HEK293 (cell line): Measurements from ENCODE around the gene CDCA8.
"Not testable (repeated sequence)": the region's sequence is repeated elsewhere in the genome, so short reads cannot be mapped to it uniquely, and the experiment has no call there.

Experiments
- CTCF ChIA-PET: fragments of 350-600 bp; formaldehyde crosslinking; extraction: SDS; loops from one replicate; lab custom pipeline; 2021; ENCODE audit warnings: antibody characterized with exemption; lab: Yijun Ruan, JAX
- POLR2A ChIA-PET: fragments of 300-600 bp; formaldehyde crosslinking; extraction: SDS; loops from one replicate; lab custom pipeline; 2020; ENCODE audit warnings: antibody characterized with exemption, inconsistent platforms; lab: Yijun Ruan, JAX
- H3K27ac ChIP-seq: fragments of 200-500 bp; sonication (Bioruptor generic); 2 replicates; pipeline ENCODE4 v1.5.1; 2014; ENCODE audit warnings: low read depth, low read length, control low read depth, inconsistent platforms; ENCODE audit errors: extremely low read depth
- H3K36me3 ChIP-seq, 2 experiments: fragments of 200-500 bp in 1 of 2; sonication (Bioruptor generic) in 1 of 2; 1 replicate in 1 of 2; 2 replicates in 1 of 2; pipeline ENCODE4 v1.5.1; 2014 to 2017; ENCODE audit warnings: inconsistent platforms in 2 of 2, low read length in 2 of 2; ENCODE audit not compliant: control insufficient read depth in 2 of 2, insufficient read depth in 1 of 2
- H3K4me1 ChIP-seq: fragments of 200-500 bp; sonication (Bioruptor generic); 2 replicates; pipeline ENCODE4 v1.5.1; 2014; ENCODE audit warnings: mild to moderate bottlenecking, low read length, inconsistent platforms; ENCODE audit not compliant: control insufficient read depth, insufficient read depth
- H3K4me3 ChIP-seq: 2 replicates; pipeline ENCODE4 v1.5.1; 2011; ENCODE audit warnings: low read depth, mild to moderate bottlenecking, control low read depth, low read length, moderate library complexity
- H3K9me3 ChIP-seq: fragments of 200-500 bp; sonication (Bioruptor generic); 2 replicates; pipeline ENCODE4 v1.5.1; 2014; ENCODE audit warnings: low read depth, low read length, inconsistent platforms; ENCODE audit not compliant: control insufficient read depth, insufficient read depth
- FEZF1 ChIP-seq: fragments of 450-650 bp; formaldehyde crosslinking; IDR thresholded peaks from 2 replicates; pipeline ENCODE4 v1.5.1; 2016; ENCODE audit warnings: missing biosample characterization, missing genetic modification characterization
- GLI4 ChIP-seq: fragments of 450-650 bp; formaldehyde crosslinking; IDR thresholded peaks from 2 replicates; pipeline ENCODE4 v1.5.1; 2016; ENCODE audit warnings: missing biosample characterization, missing genetic modification characterization
- KLF10 ChIP-seq: fragments of 450-650 bp; IDR thresholded peaks from 2 replicates; pipeline ENCODE4 v1.5.1; 2018; ENCODE audit warnings: missing biosample characterization, mild to moderate bottlenecking, missing genetic modification characterization
- MZF1 ChIP-seq: fragments of 450-650 bp; formaldehyde crosslinking; IDR thresholded peaks from 2 replicates; pipeline ENCODE4 v1.5.1; 2017; ENCODE audit warnings: missing biosample characterization, missing genetic modification characterization, borderline replicate concordance
- TRIM28 ChIP-seq: IDR thresholded peaks from 2 replicates; pipeline ENCODE4 v1.6.1; 2011; ENCODE audit warnings: low read length, control low read depth, borderline replicate concordance
- ZBTB20 ChIP-seq: fragments of 450-650 bp; formaldehyde crosslinking; IDR thresholded peaks from 2 replicates; pipeline ENCODE4 v1.5.1; 2016; ENCODE audit warnings: missing biosample characterization, missing genetic modification characterization
- ZFHX2 ChIP-seq: fragments of 450-650 bp; formaldehyde crosslinking; conservative IDR thresholded peaks from 2 replicates; pipeline ENCODE4 v1.5.1; 2016; ENCODE audit warnings: missing biosample characterization, missing genetic modification characterization
- ZNF184 ChIP-seq: fragments of 450-650 bp; IDR thresholded peaks from 2 replicates; pipeline ENCODE4 v1.5.1; 2018; ENCODE audit warnings: missing biosample characterization, mild to moderate bottlenecking, missing genetic modification characterization
- ZNF324 ChIP-seq: fragments of 450-650 bp; formaldehyde crosslinking; IDR thresholded peaks from 2 replicates; pipeline ENCODE4 v1.5.1; 2016; ENCODE audit warnings: missing biosample characterization, missing genetic modification characterization
- ZNF549 ChIP-seq: fragments of 450-650 bp; IDR thresholded peaks from 2 replicates; pipeline ENCODE4 v1.5.1; 2018; ENCODE audit warnings: missing biosample characterization, missing genetic modification characterization, mild to moderate bottlenecking, inconsistent platforms, moderate library complexity
- ZNF600 ChIP-seq: fragments of 450-650 bp; formaldehyde crosslinking; IDR thresholded peaks from 2 replicates; pipeline ENCODE4 v1.5.1; 2016; ENCODE audit warnings: missing biosample characterization, missing genetic modification characterization
- ZNF664 ChIP-seq: fragments of 450-650 bp; formaldehyde crosslinking; IDR thresholded peaks from 2 replicates; pipeline ENCODE4 v1.5.1; 2016; ENCODE audit warnings: missing biosample characterization, missing genetic modification characterization
- ZNF670 ChIP-seq: fragments of 450-650 bp; formaldehyde crosslinking; IDR thresholded peaks from 2 replicates; pipeline ENCODE4 v1.5.1; 2016; ENCODE audit warnings: missing biosample characterization, missing genetic modification characterization, low read depth
- ZNF768 ChIP-seq: fragments of 450-650 bp; formaldehyde crosslinking; IDR thresholded peaks from 2 replicates; pipeline ENCODE4 v1.5.1; 2018; ENCODE audit warnings: missing biosample characterization, mild to moderate bottlenecking, missing genetic modification characterization
- TF ChIP-seq, protein P1 (sequence below): fragments of 450-650 bp; formaldehyde crosslinking; IDR thresholded peaks from 2 replicates; pipeline ENCODE4 v1.5.1; 2016; ENCODE audit warnings: missing biosample characterization, missing genetic modification characterization
- TF ChIP-seq, protein P2 (sequence below): fragments of 450-650 bp; formaldehyde crosslinking; IDR thresholded peaks from 2 replicates; pipeline ENCODE4 v1.5.1; 2016; ENCODE audit warnings: missing biosample characterization, missing genetic modification characterization
- TF ChIP-seq, protein P3 (sequence below): fragments of 450-650 bp; formaldehyde crosslinking; IDR thresholded peaks from 2 replicates; pipeline ENCODE4 v1.5.1; 2017; ENCODE audit warnings: missing biosample characterization, missing genetic modification characterization
- TF ChIP-seq, protein P4 (sequence below): fragments of 450-650 bp; formaldehyde crosslinking; IDR thresholded peaks from 2 replicates; pipeline ENCODE4 v1.5.1; 2017; ENCODE audit warnings: missing biosample characterization, mild to moderate bottlenecking, missing genetic modification characterization, moderate library complexity

CDCA8 gene

DNA sequence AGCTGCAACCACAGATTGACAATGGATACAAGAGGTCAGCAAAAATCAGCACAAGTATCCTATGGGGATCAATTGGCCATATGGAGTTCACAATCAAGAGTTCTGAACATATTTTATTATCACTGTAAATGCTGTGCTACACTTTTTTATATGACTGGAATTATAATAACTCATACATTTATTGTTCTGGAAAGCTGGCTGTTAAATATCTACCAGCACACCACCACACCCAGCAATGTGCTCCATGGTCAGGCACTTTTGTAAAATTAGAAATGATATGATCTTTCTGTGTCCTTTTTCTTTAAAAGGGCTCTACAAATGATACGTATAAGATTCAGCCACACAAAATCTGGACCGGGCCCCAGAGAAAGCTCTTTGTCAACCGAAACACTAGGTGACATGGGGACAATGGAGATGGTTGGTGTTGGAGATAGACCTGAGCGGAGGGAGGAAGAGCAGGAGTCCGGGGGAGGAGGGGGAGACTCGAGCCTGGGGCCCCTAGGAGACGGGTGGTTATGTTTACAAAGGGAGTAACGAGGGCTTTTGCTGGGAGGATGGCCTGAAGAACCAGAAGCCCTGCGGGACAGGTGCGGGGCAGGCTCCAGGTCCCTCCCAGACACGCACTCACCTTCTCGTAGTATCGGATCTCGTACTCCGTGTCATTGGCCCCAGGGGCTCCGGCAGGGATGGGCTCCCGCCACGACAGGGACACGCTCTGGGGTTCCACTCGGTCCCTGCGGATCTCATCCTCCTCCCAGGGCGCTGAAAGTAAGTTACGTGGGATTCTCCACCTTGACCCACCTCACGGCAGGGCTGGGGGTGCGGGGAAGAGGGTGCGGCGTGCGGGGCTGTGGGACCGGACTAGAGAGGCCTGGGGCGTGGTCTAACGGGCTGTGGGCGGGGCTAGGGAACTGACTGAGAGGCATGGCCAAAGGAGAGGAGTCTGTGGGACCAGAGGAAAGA, 42.6 kb downstream of the CDCA8 start:
- H3K27ac ChIP-seq = no peak overlapping the region
- no peak overlapping the region for H3K4me3 ChIP-seq
- CTCF ChIA-PET = interaction anchor here (0.7 kb wide), 1 partner anchor 10 kb away, joined by 4 read pairs; no protein-coding TSS in a partner anchor
- H3K36me3 ChIP-seq = no peaks in the 10 kb centered on the region
- TF ChIP-seq KLF10 (tag by site-specific recombination) (no peak), ZNF664 (no peak), ZNF324 (no peak), TRIM28 (no peak), ZFHX2 (tag by site-specific recombination) (no peak), MZF1 (no peak), ZNF184 (tag by site-specific recombination) (no peak), ZNF670 (no peak), ZNF600 (no peak), ZNF549 (tag by site-specific recombination) (no peak), ZNF768 (tag by site-specific recombination) (no peak), ZBTB20 (tag by site-specific recombination) (no peak), GLI4 (tag by site-specific recombination) (no peak), FEZF1 (tag by site-specific recombination) (no peak)
- TF ChIP-seq, protein P1, sequence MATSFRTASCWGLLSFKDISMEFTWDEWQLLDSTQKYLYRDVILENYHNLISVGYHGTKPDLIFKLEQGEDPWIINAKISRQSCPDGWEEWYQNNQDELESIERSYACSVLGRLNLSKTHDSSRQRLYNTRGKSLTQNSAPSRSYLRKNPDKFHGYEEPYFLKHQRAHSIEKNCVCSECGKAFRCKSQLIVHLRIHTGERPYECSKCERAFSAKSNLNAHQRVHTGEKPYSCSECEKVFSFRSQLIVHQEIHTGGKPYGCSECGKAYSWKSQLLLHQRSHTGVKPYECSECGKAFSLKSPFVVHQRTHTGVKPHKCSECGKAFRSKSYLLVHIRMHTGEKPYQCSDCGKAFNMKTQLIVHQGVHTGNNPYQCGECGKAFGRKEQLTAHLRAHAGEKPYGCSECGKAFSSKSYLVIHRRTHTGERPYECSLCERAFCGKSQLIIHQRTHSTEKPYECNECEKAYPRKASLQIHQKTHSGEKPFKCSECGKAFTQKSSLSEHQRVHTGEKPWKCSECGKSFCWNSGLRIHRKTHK (tag by site-specific recombination) = no peak
- TF ChIP-seq, protein P2, sequence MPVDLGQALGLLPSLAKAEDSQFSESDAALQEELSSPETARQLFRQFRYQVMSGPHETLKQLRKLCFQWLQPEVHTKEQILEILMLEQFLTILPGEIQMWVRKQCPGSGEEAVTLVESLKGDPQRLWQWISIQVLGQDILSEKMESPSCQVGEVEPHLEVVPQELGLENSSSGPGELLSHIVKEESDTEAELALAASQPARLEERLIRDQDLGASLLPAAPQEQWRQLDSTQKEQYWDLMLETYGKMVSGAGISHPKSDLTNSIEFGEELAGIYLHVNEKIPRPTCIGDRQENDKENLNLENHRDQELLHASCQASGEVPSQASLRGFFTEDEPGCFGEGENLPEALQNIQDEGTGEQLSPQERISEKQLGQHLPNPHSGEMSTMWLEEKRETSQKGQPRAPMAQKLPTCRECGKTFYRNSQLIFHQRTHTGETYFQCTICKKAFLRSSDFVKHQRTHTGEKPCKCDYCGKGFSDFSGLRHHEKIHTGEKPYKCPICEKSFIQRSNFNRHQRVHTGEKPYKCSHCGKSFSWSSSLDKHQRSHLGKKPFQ (tag by site-specific recombination) = no peak
- TF ChIP-seq, protein P3, sequence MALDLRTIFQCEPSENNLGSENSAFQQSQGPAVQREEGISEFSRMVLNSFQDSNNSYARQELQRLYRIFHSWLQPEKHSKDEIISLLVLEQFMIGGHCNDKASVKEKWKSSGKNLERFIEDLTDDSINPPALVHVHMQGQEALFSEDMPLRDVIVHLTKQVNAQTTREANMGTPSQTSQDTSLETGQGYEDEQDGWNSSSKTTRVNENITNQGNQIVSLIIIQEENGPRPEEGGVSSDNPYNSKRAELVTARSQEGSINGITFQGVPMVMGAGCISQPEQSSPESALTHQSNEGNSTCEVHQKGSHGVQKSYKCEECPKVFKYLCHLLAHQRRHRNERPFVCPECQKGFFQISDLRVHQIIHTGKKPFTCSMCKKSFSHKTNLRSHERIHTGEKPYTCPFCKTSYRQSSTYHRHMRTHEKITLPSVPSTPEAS (tag by site-specific recombination) = no peak
- H3K9me3 ChIP-seq = no peaks in the 10 kb centered on the region
- POLR2A ChIA-PET = no interaction called here
- no peaks in the 10 kb centered on the region for H3K4me1 ChIP-seq

DNA sequence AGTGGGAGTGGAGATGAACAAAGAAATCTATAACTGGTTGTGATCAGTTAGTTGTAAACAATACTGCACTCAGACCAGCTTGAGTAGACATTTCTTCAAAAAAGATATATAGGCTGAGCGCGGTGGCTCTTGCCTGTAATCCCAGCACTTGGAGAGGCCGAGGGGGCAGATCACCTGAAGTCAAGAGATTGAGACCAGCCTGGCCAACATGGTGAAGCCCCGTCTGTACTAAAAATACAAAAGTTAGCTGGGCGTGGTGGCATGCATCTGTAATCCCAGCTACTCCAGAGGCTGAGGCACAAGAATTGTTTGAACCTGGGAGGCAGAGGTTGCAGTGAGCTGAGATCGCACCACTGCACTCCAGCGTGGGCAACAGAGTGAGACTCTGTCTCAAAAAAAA, 45.7 kb downstream of the CDCA8 start:
- TF ChIP-seq, protein P4, sequence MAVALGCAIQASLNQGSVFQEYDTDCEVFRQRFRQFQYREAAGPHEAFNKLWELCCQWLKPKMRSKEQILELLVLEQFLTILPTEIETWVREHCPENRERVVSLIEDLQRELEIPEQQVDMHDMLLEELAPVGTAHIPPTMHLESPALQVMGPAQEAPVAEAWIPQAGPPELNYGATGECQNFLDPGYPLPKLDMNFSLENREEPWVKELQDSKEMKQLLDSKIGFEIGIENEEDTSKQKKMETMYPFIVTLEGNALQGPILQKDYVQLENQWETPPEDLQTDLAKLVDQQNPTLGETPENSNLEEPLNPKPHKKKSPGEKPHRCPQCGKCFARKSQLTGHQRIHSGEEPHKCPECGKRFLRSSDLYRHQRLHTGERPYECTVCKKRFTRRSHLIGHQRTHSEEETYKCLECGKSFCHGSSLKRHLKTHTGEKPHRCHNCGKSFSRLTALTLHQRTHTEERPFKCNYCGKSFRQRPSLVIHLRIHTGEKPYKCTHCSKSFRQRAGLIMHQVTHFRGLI (tag by site-specific recombination) = peak; percentile 54; the same call in 1 of the 2 replicates
- CTCF ChIA-PET = interaction anchor here (0.6 to 0.7 kb wide), 3 partner anchors 11 to 572 kb away, joined by 3 to 4 read pairs (median 3); no protein-coding TSS in a partner anchor
- H3K9me3 ChIP-seq, POLR2A ChIA-PET, H3K4me1 ChIP-seq, H3K36me3 ChIP-seq, H3K4me3 ChIP-seq, H3K27ac ChIP-seq: not testable (repeated sequence)
